AG09309 (cell line): ENCODE results near the gene EEF1A2.

Experiments used
- DNase-seq: peaks from one replicate; pipeline ENCODE4 v3.0.0-alpha.2; 2010; ENCODE audit warnings: low read depth
- H3K4me3 ChIP-seq: 2 replicates; pipeline ENCODE4 v1.5.1; 2011; ENCODE audit warnings: mild to moderate bottlenecking, low read depth, low read length, moderate library complexity; ENCODE audit not compliant: control insufficient read depth
- CTCF ChIP-seq: IDR thresholded peaks from 2 replicates; pipeline ENCODE4 v1.5.1; 2011; ENCODE audit warnings: mild to moderate bottlenecking, low read depth, low read length, inconsistent platforms; ENCODE audit not compliant: insufficient read depth, control insufficient read depth; ENCODE audit errors: missing control alignments

EEF1A2 gene

GRCh38 chr20:63498960-63499337, at the start of gene EEF1A2:
EEF1A2 (minus strand) TSS chr20:63499083; CDS start chr20:63497763, 1,320 bp downstream.
- no peak for DNase-seq
- H3K4me3 ChIP-seq: no peak within 1 kb of the TSS; the same call in none of the 2 replicates
- no peak for TF ChIP-seq CTCF

- no peak for DNase-seq
- H3K4me3 ChIP-seq: no peak overlapping the region
- no peak for TF ChIP-seq CTCF
Observed at GRCh38 chr20:63548542-63548941, 49.7 kb upstream of the EEF1A2 start.

GRCh38 chr20:63547725-63548480, 49.0 kb upstream of the EEF1A2 start, which contains the start of gene SRMS:
SRMS (minus strand) TSS chr20:63547749; CDS start chr20:63547463, 286 bp downstream.
- TF ChIP-seq CTCF: no peak
- no peak within 1 kb of the TSS for H3K4me3 ChIP-seq
- DNase-seq: no peak

- H3K4me3 ChIP-seq: no peak overlapping the region
- no peak for DNase-seq
- TF ChIP-seq CTCF: no peak
Observed at GRCh38 chr20:63546956-63547724, 48.3 kb upstream of the EEF1A2 start.

GRCh38 chr20:63546256-63546955, 47.5 kb upstream of the EEF1A2 start:
- no peak for DNase-seq
- TF ChIP-seq CTCF: no peak
- no peak overlapping the region for H3K4me3 ChIP-seq

GRCh38 chr20:63545814-63546213, 46.9 kb upstream of the EEF1A2 start:
- no peak for TF ChIP-seq CTCF
- no peak overlapping the region for H3K4me3 ChIP-seq
- DNase-seq: no peak
